Gastrocnemius medialis (tissue), 4 donors: ENCODE measurements around the gene WIPI1. TPM values are rescaled to one million over a fixed set of nuclear protein-coding genes. Genes with fewer than 3 reads are reported as not detected.
"Not testable (repeated sequence)": the region's sequence is repeated elsewhere in the genome, so short reads cannot be mapped to it uniquely, and the experiment has no call there.

Experiments used
- ATAC-seq, 2 donors: fragments of 150-250 bp; one replicate each; pipeline ENCODE4 v1.9.1; 2016
- DNase-seq, 2 donors: peaks; one replicate each; pipeline ENCODE4 v3.0.0-alpha.2; 2019
- H3K27ac ChIP-seq, 4 donors: fragments of 200-600 bp; sonication (generic); 1 replicate in 1 of 4; 2 replicates in 3 of 4; pipeline ENCODE4 v1.5.1; 2016 to 2018; ENCODE audit warnings: mild to moderate bottlenecking in 2 of 4, moderate library complexity in 1 of 4
- H3K27me3 ChIP-seq, 3 donors: fragments of 200-600 bp; sonication (generic) in 2 of 3; 1 replicate in 1 of 3; 2 replicates in 2 of 3; pipeline versions ENCODE4 v1.5.1 to v1.6.0; 2016 to 2019; ENCODE audit warnings: mild to moderate bottlenecking in 1 of 3, moderate library complexity in 1 of 3
- H3K36me3 ChIP-seq, 2 donors: fragments of 200-600 bp; sonication (generic) in 1 of 2; one replicate each; pipeline ENCODE4 v1.5.1; 2017 to 2018
- H3K4me1 ChIP-seq, 2 donors: fragments of 200-600 bp; sonication (generic) in 1 of 2; one replicate each; pipeline ENCODE4 v1.5.1; 2016 to 2017; ENCODE audit warnings: mild to moderate bottlenecking in 2 of 2
- H3K4me3 ChIP-seq, 4 donors: fragments of 200-600 bp; sonication (generic) in 3 of 4; 1 replicate in 1 of 4; 2 replicates in 3 of 4; pipeline ENCODE4 v1.5.1; 2016 to 2019; ENCODE audit warnings: mild to moderate bottlenecking in 2 of 4
- H3K9me3 ChIP-seq, 3 donors: fragments of 200-600 bp; sonication (generic) in 2 of 3; 1 replicate in 1 of 3; 2 replicates in 2 of 3; pipeline ENCODE4 v1.5.1; 2016 to 2019
- POLR2A ChIP-seq, 2 donors: fragments of 450-650 bp; IDR thresholded peaks; one replicate each; pipeline ENCODE4 v1.6.1; 2017; ENCODE audit warnings: antibody characterized with exemption in 2 of 2, mild to moderate bottlenecking in 2 of 2, moderate library complexity in 2 of 2
- in situ Hi-C, 4 donors: fragments of 200-750 bp; cut with MboI; loops; one replicate each; pipeline versions ENCODE4 v1.15.0 to v1.8.0; 2017; ENCODE audit warnings: low sequenced_read_pairs in 4 of 4
- intact Hi-C: fragments of 100-400 bp; cut with DNase I; formaldehyde crosslinking; loops from one replicate; pipeline ENCODE4 v1.15.1; 2023; ENCODE audit warnings: low total_unique reads
- total RNA-seq, 4 donors: library from RNA; depleted of rRNA; stranded (reverse); fragments of >200 nt; gene quantifications; one replicate each; pipeline versions ENCODE4 v1.1.0 to v1.2.3, GENCODE V29; 2016
- TF ChIP-seq, protein P1 (sequence below), 5 experiments: fragments of 450-650 bp in 3 of 5; fragments of 200-600 bp in 2 of 5; sonication (generic) in 2 of 5; IDR thresholded peaks in 4 of 5; conservative IDR thresholded peaks in 1 of 5; 1 replicate in 4 of 5; 2 replicates in 1 of 5; pipeline ENCODE4 v1.5.1; 2016 to 2019; ENCODE audit warnings: antibody characterized with exemption in 5 of 5, mild to moderate bottlenecking in 3 of 5, moderate library complexity in 3 of 5

WIPI1 gene
- total RNA-seq, 4 donors from 2014 or later, result 79.1 to 182 (median 92.0) TPM

DNA sequence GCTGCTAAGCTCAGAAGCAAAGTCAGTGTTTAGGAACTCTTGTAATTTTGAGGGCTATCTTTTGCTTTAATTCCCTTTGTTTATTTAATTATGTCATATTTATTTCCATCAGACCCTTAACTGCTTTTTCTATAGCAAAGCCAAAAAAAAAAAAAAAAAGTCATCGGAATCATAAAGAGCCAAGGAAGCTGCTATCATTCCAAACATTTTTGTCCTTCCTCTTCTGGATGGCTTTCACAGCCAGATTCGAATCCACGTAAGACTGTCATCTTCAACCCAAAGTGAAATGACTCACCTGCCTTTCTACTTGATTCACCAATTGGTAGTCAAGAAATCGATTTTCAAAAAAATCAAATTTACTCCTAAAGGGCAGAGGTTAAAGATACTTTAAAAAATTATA lies 38.4 kb downstream of the WIPI1 start:
- Histone ChIP-seq H3K27ac (no peak overlapping the region), H3K4me1 (no peaks in the 10 kb centered on the region), H3K36me3 (peaks cover 0 to 62% of the 10 kb centered on the region in 2 donors), H3K4me3 (no peak overlapping the region), H3K9me3 (no peaks in the 10 kb centered on the region), H3K27me3 (no peaks in the 10 kb centered on the region)
- no peak for ATAC-seq
- intact Hi-C loops, result no loop called here
- in situ Hi-C loops, result no loop called here
- no peak for DNase-seq
- TF ChIP-seq POLR2A (IDR thresholded peaks at IDR 0.05), result no peak
- TF ChIP-seq, protein P1, sequence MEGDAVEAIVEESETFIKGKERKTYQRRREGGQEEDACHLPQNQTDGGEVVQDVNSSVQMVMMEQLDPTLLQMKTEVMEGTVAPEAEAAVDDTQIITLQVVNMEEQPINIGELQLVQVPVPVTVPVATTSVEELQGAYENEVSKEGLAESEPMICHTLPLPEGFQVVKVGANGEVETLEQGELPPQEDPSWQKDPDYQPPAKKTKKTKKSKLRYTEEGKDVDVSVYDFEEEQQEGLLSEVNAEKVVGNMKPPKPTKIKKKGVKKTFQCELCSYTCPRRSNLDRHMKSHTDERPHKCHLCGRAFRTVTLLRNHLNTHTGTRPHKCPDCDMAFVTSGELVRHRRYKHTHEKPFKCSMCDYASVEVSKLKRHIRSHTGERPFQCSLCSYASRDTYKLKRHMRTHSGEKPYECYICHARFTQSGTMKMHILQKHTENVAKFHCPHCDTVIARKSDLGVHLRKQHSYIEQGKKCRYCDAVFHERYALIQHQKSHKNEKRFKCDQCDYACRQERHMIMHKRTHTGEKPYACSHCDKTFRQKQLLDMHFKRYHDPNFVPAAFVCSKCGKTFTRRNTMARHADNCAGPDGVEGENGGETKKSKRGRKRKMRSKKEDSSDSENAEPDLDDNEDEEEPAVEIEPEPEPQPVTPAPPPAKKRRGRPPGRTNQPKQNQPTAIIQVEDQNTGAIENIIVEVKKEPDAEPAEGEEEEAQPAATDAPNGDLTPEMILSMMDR (IDR thresholded peaks at IDR 0.05 in 4 of 5, conservative IDR thresholded peaks at IDR 0.05 in 1 of 5), result no peak

DNA sequence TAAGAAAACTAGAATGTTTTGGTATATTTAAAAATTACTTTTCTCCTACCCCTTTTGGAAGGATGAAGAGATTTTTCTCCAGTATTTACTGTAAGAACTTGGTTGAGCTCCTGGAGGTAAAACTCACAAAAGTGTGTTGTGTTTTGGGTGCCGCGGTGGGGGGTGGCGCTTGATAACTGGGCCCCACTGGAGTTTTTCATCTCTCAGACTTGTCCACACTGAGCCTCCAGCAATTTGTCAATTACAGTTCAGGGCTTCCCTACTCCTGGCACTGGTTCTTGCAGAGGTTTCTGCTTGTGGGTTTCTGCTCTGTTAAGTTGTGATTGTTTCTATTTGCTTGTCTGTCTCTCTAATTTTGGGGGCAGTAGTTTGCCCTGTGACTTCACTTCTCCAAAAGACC lies 40.0 kb downstream of the WIPI1 start:
- TF ChIP-seq, protein P1 (IDR thresholded peaks at IDR 0.05 in 4 of 5, conservative IDR thresholded peaks at IDR 0.05 in 1 of 5), result no peak
- TF ChIP-seq POLR2A (IDR thresholded peaks at IDR 0.05), result no peak
- no peak for DNase-seq

GRCh38 chr17:68414901-68415300 lies 42.4 kb downstream of the WIPI1 start:
- H3K27me3 ChIP-seq, ATAC-seq, H3K9me3 ChIP-seq, intact Hi-C loops, in situ Hi-C loops, H3K4me1 ChIP-seq, H3K4me3 ChIP-seq, DNase-seq, H3K27ac ChIP-seq: not testable (repeated sequence)
- H3K36me3 ChIP-seq, result peaks cover 0 to 22% of the 10 kb centered on the region in 2 donors

More for the DNA sequence above, 40.0 kb downstream of the WIPI1 start:
- Histone ChIP-seq H3K4me3 (no peak overlapping the region), H3K36me3 (peaks cover 0 to 46% of the 10 kb centered on the region in 2 donors), H3K27me3 (no peaks in the 10 kb centered on the region), H3K4me1 (no peaks in the 10 kb centered on the region), H3K27ac (no peak overlapping the region), H3K9me3 (no peaks in the 10 kb centered on the region)
- intact Hi-C loops, result no loop called here
- ATAC-seq, result no peak
- in situ Hi-C loops, result no loop called here

DNA sequence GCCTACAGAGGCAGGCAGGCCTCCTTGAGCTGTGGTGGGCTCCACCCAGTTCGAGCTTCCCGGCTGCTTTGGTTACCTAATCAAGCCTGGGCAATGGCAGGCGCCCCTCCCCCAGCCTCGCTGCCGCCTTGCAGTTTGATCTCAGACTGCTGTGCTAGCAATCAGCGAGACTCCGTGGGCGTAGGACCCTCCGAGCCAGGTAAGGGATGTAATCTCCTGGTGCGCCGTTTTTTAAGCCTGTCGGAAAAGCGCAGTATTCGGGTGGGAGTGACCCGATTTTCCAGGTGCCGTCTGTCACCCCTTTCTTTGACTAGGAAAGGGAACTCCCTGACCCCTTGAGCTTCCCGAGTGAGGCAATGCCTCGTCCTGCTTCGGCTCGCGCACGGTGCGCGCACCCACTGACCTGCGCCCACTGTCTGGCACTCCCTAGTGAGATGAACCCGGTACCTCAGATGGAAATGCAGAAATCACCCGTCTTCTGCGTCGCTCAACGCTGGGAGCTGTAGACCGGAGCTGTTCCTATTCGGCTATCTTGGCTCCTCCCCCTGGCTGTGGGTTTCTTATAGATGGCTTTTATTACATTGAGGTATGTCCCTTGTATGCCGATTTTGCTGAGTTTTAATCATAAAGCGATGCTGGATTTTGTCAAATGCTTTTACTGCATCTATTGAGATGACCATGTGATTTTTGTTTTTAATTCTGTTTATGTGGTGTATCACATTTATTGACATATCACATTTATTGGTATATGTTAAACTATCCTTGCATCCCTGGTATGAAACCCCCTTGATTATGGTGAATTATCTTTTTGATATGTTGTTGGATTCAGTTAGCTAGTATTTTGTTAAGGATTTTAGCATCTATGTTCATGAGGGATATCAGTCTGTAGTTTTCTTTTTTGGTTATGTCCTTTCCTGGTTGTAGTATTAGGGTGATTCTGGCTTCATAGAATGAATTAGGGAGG lies 43.4 kb downstream of the WIPI1 start:
- H3K36me3 ChIP-seq, result peaks cover 0 to 12% of the 10 kb centered on the region in 2 donors
- ATAC-seq, H3K4me1 ChIP-seq, DNase-seq, H3K9me3 ChIP-seq, H3K27me3 ChIP-seq, in situ Hi-C loops, intact Hi-C loops: not testable (repeated sequence)
- TF ChIP-seq POLR2A (IDR thresholded peaks at IDR 0.05), result peak in 1 of 2 donors; percentile 18
- peak overlapping the region in 1 of 4 donors; percentile 54 for H3K27ac ChIP-seq
- peak overlapping the region; percentile 31 to 52 (median 39) for H3K4me3 ChIP-seq

GRCh38 chr17:68407656-68408055 lies 49.6 kb downstream of the WIPI1 start:
- H3K4me1 ChIP-seq, H3K27ac ChIP-seq, H3K36me3 ChIP-seq, H3K4me3 ChIP-seq, DNase-seq, intact Hi-C loops, H3K9me3 ChIP-seq, H3K27me3 ChIP-seq, in situ Hi-C loops, ATAC-seq: not testable (repeated sequence)

DNA sequence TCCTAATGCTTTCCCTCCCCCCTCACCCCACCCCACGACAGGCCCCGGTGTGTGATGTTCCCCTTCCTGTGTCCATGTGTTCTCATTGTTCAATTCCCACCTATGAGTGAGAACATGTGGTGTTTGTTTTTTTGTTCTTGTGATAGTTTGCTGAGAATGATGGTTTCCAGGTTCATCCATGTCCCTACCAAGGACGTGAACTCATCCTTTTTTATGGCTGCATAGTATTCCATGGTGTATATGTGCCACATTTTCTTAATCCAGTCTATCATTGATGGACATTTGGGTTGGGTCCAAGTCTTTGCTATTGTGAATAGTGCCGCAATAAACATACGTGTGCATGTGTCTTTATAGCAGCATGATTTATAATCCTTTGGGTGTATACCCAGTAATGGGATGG lies 53.5 kb downstream of the WIPI1 start:
- H3K27ac ChIP-seq, H3K27me3 ChIP-seq, intact Hi-C loops, H3K9me3 ChIP-seq, in situ Hi-C loops, H3K4me3 ChIP-seq, H3K36me3 ChIP-seq, ATAC-seq, DNase-seq: not testable (repeated sequence)
- H3K4me1 ChIP-seq, result peaks cover 17 to 19% of the 10 kb centered on the region in 2 donors
